ENCODE results near the gene SLC34A1.
"Not testable (repeated sequence)": the region's sequence is repeated elsewhere in the genome, so short reads cannot be mapped to it uniquely, and the experiment has no call there.

Gene SLC34A1

DNA sequence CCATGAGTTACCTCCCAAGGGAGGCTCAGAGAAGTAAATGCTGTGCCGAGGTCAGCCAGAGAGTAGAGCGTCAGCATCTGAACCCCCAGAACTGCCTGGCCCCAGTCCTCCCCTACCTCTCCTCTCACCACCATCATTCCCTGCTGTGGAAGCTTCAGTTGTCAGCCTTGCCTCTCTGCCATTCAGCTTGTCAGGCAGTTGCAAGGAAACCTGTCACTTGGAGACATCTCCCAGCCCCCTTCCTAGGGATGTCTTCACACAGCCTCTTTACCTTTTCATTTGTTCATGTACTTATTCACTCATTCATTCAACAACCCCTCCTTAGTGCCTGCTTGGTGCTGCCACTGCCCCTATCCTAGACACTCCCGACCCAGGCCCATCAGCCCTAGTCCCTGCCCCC lies 24.4 kb upstream of the SLC34A1 start:
- Histone ChIP-seq H3K4me3 (ENCODE audit: low read length, poor library complexity, severe bottlenecking) (no peak overlapping the region), H3K9ac (ENCODE audit: low read depth, low read length, poor library complexity, severe bottlenecking) (no peak overlapping the region), H3K4me2 (ENCODE audit: low read depth, low read length, poor library complexity, severe bottlenecking) (peak overlapping the region; percentile 92), H3K27me3 (ENCODE audit: insufficient read depth, low read length, poor library complexity, severe bottlenecking) (no peaks in the 10 kb centered on the region), H3K9me2 (replicated peaks; ENCODE audit: low read depth, low read length) (no peaks in the 10 kb centered on the region), H3K36me3 (ENCODE audit: insufficient read depth, low read length) (no peaks in the 10 kb centered on the region), H3K4me1 (ENCODE audit: insufficient read depth, low read length, poor library complexity, severe bottlenecking) (peaks cover 38% of the 10 kb centered on the region), H3F3A (ENCODE audit: low read depth) (no peaks in the 10 kb centered on the region), H2AFZ (ENCODE audit: low read length) (no peak overlapping the region), H4K20me1 (ENCODE audit: insufficient read depth, low read length, poor library complexity, severe bottlenecking) (no peaks in the 10 kb centered on the region), H3K9me3 (ENCODE audit: insufficient read depth, low read depth, low read length) (no peaks in the 10 kb centered on the region), H3K79me2 (ENCODE audit: insufficient read depth, low read length) (peaks cover 27% of the 10 kb centered on the region; the same call in 1 of the 2 replicates)
- TF ChIP-seq, protein P1, sequence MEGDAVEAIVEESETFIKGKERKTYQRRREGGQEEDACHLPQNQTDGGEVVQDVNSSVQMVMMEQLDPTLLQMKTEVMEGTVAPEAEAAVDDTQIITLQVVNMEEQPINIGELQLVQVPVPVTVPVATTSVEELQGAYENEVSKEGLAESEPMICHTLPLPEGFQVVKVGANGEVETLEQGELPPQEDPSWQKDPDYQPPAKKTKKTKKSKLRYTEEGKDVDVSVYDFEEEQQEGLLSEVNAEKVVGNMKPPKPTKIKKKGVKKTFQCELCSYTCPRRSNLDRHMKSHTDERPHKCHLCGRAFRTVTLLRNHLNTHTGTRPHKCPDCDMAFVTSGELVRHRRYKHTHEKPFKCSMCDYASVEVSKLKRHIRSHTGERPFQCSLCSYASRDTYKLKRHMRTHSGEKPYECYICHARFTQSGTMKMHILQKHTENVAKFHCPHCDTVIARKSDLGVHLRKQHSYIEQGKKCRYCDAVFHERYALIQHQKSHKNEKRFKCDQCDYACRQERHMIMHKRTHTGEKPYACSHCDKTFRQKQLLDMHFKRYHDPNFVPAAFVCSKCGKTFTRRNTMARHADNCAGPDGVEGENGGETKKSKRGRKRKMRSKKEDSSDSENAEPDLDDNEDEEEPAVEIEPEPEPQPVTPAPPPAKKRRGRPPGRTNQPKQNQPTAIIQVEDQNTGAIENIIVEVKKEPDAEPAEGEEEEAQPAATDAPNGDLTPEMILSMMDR (conservative IDR thresholded peaks at IDR 0.05; ENCODE audit: low read length), result no peak
- no peak for TF ChIP-seq EZH2phosphoT487 (IDR thresholded peaks at IDR 0.05; ENCODE audit: borderline replicate concordance)

- not testable (repeated sequence) for H3K9ac ChIP-seq (ENCODE audit: low read depth, low read length, poor library complexity, severe bottlenecking); H4K20me1 ChIP-seq (ENCODE audit: insufficient read depth, low read length, poor library complexity, severe bottlenecking)
Measured at GRCh38 chr5:177360740-177361139, 23.5 kb upstream of the SLC34A1 start.

DNA sequence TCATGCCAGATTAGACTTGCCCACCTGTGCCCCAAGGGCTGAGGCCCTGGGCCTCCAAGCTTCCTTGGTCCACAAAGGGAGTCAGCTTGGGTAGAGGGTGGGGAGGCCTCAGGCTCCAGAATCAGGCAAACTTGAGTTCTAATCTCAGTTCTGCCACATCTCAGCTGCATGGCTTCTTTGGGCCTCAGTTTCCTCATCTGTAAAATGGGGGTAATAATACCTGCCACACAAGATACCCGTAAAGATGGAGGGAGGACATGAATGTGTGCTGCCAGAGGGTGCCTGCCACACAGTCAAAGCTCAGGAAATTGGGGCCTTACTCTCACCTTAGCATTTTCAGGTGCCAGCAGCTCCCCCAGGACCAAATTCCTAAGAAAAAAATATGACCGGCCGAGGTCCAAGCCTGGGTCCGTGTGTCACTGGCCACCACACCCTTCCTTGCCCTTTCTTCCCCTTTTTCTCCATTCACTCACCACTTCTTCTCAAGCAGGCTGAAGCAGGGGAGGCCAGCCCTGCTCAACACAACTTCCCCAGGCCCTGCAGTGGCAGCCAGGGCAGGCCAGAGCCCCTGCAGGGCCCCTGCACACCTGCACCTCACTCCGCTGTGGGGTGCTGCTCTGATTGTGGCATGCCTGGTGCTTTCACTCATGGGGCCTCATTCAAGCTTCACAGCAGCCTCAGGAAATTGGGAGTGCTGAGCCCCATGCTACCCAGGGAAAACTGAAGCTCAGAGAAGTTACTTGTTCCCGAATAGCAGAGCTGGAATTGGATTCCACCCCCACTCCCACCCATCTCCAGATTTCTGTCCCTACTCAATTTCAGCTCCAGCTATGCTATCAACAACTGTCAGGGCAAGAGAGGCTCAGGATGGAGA lies 22.6 kb upstream of the SLC34A1 start:
- Histone ChIP-seq H3K9me3 (ENCODE audit: insufficient read depth, low read depth, low read length) (no peaks in the 10 kb centered on the region), H3K4me2 (ENCODE audit: low read depth, low read length, poor library complexity, severe bottlenecking) (peak overlapping the region; percentile 64), H3K9me2 (replicated peaks; ENCODE audit: low read depth, low read length) (no peaks in the 10 kb centered on the region), H3F3A (ENCODE audit: low read depth) (no peaks in the 10 kb centered on the region), H4K20me1 (ENCODE audit: insufficient read depth, low read length, poor library complexity, severe bottlenecking) (no peaks in the 10 kb centered on the region), H3K36me3 (ENCODE audit: insufficient read depth, low read length) (no peaks in the 10 kb centered on the region), H3K27me3 (ENCODE audit: insufficient read depth, low read length, poor library complexity, severe bottlenecking) (no peaks in the 10 kb centered on the region), H3K9ac (ENCODE audit: low read depth, low read length, poor library complexity, severe bottlenecking) (no peak overlapping the region), H3K79me2 (ENCODE audit: insufficient read depth, low read length) (peaks cover 27% of the 10 kb centered on the region; the same call in 1 of the 2 replicates), H2AFZ (ENCODE audit: low read length) (no peak overlapping the region), H3K4me1 (ENCODE audit: insufficient read depth, low read length, poor library complexity, severe bottlenecking) (peaks cover 24% of the 10 kb centered on the region), H3K4me3 (ENCODE audit: low read length, poor library complexity, severe bottlenecking) (no peak overlapping the region)
- TF ChIP-seq, protein P1 (conservative IDR thresholded peaks at IDR 0.05; ENCODE audit: low read length), result no peak
- no peak for TF ChIP-seq EZH2phosphoT487 (IDR thresholded peaks at IDR 0.05; ENCODE audit: borderline replicate concordance)

More at GRCh38 chr5:177360740-177361139, 23.5 kb upstream of the SLC34A1 start:
- H3K4me3 ChIP-seq (ENCODE audit: low read length, poor library complexity, severe bottlenecking); H2AFZ ChIP-seq (ENCODE audit: low read length); H3K27me3 ChIP-seq (ENCODE audit: insufficient read depth, low read length, poor library complexity, severe bottlenecking); H3K4me2 ChIP-seq (ENCODE audit: low read depth, low read length, poor library complexity, severe bottlenecking); H3K9me2 ChIP-seq (replicated peaks; ENCODE audit: low read depth, low read length); H3K9me3 ChIP-seq (ENCODE audit: insufficient read depth, low read depth, low read length); H3K36me3 ChIP-seq (ENCODE audit: insufficient read depth, low read length); H3F3A ChIP-seq (ENCODE audit: low read depth): not testable (repeated sequence)
- Histone ChIP-seq H3K79me2 (ENCODE audit: insufficient read depth, low read length) (peaks cover 27% of the 10 kb centered on the region; the same call in 1 of the 2 replicates), H3K4me1 (ENCODE audit: insufficient read depth, low read length, poor library complexity, severe bottlenecking) (peaks cover 30% of the 10 kb centered on the region)

DNA sequence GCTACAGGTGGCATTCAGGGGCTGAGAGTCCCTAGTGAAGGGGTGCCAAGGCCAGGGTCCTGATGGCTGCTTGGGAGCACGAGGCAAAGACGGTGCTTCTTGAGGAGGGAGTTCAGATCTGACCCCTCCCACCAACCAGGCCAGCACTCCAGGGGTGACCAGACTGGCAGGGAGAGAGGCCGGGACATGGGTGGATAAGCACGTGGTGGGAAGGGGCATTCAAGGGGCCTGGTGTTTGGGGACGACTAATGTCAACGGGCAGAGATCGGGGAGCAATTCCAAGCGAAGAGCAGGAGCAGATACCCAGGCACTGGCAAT lies 22.0 kb upstream of the SLC34A1 start:
- Histone ChIP-seq H3K36me3 (ENCODE audit: insufficient read depth, low read length) (no peaks in the 10 kb centered on the region), H2AFZ (ENCODE audit: low read length) (no peak overlapping the region), H3K9me3 (ENCODE audit: insufficient read depth, low read depth, low read length) (no peaks in the 10 kb centered on the region), H3K4me3 (ENCODE audit: low read length, poor library complexity, severe bottlenecking) (peak overlapping the region; percentile 55), H3K9ac (ENCODE audit: low read depth, low read length, poor library complexity, severe bottlenecking) (no peak overlapping the region), H3K4me2 (ENCODE audit: low read depth, low read length, poor library complexity, severe bottlenecking) (peak overlapping the region; percentile 64), H3K27me3 (ENCODE audit: insufficient read depth, low read length, poor library complexity, severe bottlenecking) (no peaks in the 10 kb centered on the region), H3K79me2 (ENCODE audit: insufficient read depth, low read length) (peaks cover 27% of the 10 kb centered on the region; the same call in 1 of the 2 replicates), H3K4me1 (ENCODE audit: insufficient read depth, low read length, poor library complexity, severe bottlenecking) (peaks cover 18% of the 10 kb centered on the region), H3F3A (ENCODE audit: low read depth) (no peaks in the 10 kb centered on the region), H4K20me1 (ENCODE audit: insufficient read depth, low read length, poor library complexity, severe bottlenecking) (no peaks in the 10 kb centered on the region), H3K9me2 (replicated peaks; ENCODE audit: low read depth, low read length) (no peaks in the 10 kb centered on the region)
- TF ChIP-seq EZH2phosphoT487 (IDR thresholded peaks at IDR 0.05; ENCODE audit: borderline replicate concordance), result no peak
- TF ChIP-seq, protein P1 (conservative IDR thresholded peaks at IDR 0.05; ENCODE audit: low read length), result no peak

All from Loucy (cell line).